ENCODE measurements around the gene TBCD. TPM values are rescaled to one million over a fixed set of nuclear protein-coding genes. Genes with fewer than 3 reads are reported as not detected.

Gene TBCD
- total and polyA plus RNA-seq, 9 of the 15 experiments (the other 6 are each of a cell fraction or from before 2014, with no cell fraction given) = 8.9 to 98.5 (median 28.0) TPM

DNA sequence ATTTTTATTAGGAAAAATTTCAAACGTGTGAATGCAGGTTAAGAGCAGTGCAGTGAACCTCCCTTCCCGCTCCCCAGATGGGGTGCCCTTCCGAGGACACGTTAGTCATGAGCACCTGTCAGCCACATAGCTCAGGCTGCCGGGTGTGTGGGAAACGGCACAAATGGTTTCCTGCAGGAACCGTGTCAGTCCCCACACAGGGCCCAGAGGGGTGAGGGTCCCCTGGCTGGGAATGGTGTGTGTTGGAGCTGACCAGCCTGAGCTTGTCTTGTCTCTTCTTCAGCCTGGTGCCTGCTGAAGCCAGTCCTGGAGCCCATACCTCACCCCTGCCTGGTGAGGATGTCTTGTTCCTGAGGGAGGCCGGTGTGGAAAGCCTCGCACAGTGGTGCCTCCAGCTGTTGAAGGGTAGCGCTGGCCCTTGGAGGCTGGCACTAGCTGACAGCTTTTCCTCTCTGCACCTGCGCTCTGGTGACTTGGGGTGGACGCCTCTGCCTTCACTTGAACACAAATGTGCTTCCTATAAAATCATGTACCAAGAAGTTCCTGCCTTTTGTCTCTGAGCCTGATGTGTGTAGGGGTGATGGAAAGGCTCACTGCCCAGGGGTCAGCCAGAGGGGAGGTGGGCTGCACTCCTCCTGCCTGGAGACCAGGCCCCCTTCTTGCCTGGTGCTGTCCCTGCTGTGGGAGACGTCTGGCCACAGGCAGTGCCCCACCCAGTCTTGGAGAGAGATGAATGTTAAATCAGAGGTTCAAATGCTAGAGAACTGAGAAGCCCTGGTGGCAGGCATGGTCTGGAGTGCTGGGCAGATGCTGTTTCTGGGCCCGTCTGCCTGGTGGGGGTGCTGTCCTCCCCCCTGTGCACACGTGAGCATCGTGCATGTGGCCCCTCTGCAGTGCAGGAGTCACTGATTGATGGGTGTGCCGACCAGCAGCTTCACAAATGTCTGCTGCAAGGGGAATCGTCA, 190.6 kb downstream of the TBCD start:
- ChIA-PET POLR2A (interaction anchor here (0.9 kb wide), 1 partner anchor 284 kb away, joined by 5 read pairs; no protein-coding TSS in a partner anchor), CTCF (ENCODE audit: low intra/inter-chr PET ratio) (no interaction called here)
- Histone ChIP-seq H3K79me2 (ENCODE audit: control insufficient read depth, insufficient read depth, low read length) (no peaks in the 10 kb centered on the region), H3K9me1 (ENCODE audit: control insufficient read depth, insufficient read depth, low read length) (peaks cover 3% of the 10 kb centered on the region), H3K9ac (ENCODE audit: insufficient read depth in 1 of 2, low read depth in 2 of 2, low read length in 2 of 2) (no peak overlapping the region), H3K4me1 (replicated peaks in 1 of 2; ENCODE audit: control insufficient read depth in 2 of 2, insufficient read depth in 2 of 2, low read length in 2 of 2) (no peaks in the 10 kb centered on the region; a peak in 1 of 5 replicates), H3K9me3 (replicated peaks; ENCODE audit: control insufficient read depth, insufficient read depth, low read depth, low read length) (peaks cover 18% of the 10 kb centered on the region), H2AFZ (ENCODE audit: low read depth, low read length) (no peak overlapping the region), H3K4me2 (ENCODE audit: insufficient read depth, low read length) (no peak overlapping the region), H3K27ac (ENCODE audit: extremely low read depth, low read depth, low read length) (no peak overlapping the region), H3K4me3 (no peak overlapping the region), H4K20me1 (replicated peaks; ENCODE audit: control insufficient read depth, insufficient read depth, low read length) (no peaks in the 10 kb centered on the region), H3K36me3 (ENCODE audit: control insufficient read depth, insufficient read depth, low read length) (peaks cover 71% of the 10 kb centered on the region), H3K27me3 (ENCODE audit: control insufficient read depth in 2 of 2, insufficient read depth in 2 of 2, low read length in 2 of 2) (no peaks in the 10 kb centered on the region)
- no TSS peak for BruUV-seq (replicated peaks)
- TF ChIP-seq SREBF2 (CRISPR knock-in tag; IDR thresholded peaks at IDR 0.05) (no peak), ZBTB1 (CRISPR knock-in tag; IDR thresholded peaks at IDR 0.05; ENCODE audit: borderline replicate concordance, low read depth) (no peak), MCM3 (IDR thresholded peaks at IDR 0.05) (no peak), ZNF174 (CRISPR knock-in tag; IDR thresholded peaks at IDR 0.05) (no peak), TAF7 (tag; IDR thresholded peaks at IDR 0.05) (no peak)
- FAIRE-seq (no peak), DNase-seq (ENCODE audit: extremely low read depth in 1 of 4, low spot score in 3 of 4) (no peak), ATAC-seq (no peak)
- intact Hi-C loops (cut with micrococcal nuclease) (no loop called here), in situ Hi-C loops (cut with MboI) (no loop called here)
- WGBS (ENCODE audit: insufficient coverage, low coverage, missing lambda C conversion rate) = 89% methylated on average over 16 of the region's 18 CpGs

DNA sequence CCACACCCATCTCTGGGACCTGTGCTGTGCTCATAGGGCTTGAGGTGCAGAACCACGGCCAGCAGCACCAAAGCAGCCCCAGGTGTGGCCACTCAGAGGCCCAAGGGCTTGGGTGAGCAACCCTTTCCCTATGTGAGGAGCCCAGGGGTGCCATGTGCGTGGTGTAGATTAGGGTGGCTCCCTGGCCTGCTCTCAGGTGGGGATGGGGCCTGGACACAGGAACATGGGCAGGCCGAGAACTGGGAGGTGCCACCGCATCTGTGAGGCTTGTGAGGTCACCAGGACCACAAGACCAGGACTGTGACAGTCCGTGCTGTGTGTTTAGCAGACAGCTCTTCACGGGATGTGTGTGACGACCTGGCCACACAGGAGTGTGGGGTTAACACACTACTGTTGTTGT, 191.5 kb downstream of the TBCD start:
- Histone ChIP-seq H3K27ac (ENCODE audit: extremely low read depth, low read depth, low read length) (no peak overlapping the region), H3K9me1 (ENCODE audit: control insufficient read depth, insufficient read depth, low read length) (peaks cover 3% of the 10 kb centered on the region), H2AFZ (ENCODE audit: low read depth, low read length) (no peak overlapping the region), H3K4me1 (replicated peaks in 1 of 2; ENCODE audit: control insufficient read depth in 2 of 2, insufficient read depth in 2 of 2, low read length in 2 of 2) (peaks cover 0 to 3% of the 10 kb centered on the region in 2 experiments; a peak in 1 of 5 replicates), H3K4me3 (no peak overlapping the region), H3K27me3 (ENCODE audit: control insufficient read depth in 2 of 2, insufficient read depth in 2 of 2, low read length in 2 of 2) (no peaks in the 10 kb centered on the region), H3K9me3 (replicated peaks; ENCODE audit: control insufficient read depth, insufficient read depth, low read depth, low read length) (peaks cover 20% of the 10 kb centered on the region), H3K9ac (ENCODE audit: insufficient read depth in 1 of 2, low read depth in 2 of 2, low read length in 2 of 2) (no peak overlapping the region), H3K4me2 (ENCODE audit: insufficient read depth, low read length) (no peak overlapping the region), H3K79me2 (ENCODE audit: control insufficient read depth, insufficient read depth, low read length) (no peaks in the 10 kb centered on the region), H3K36me3 (ENCODE audit: control insufficient read depth, insufficient read depth, low read length) (peaks cover 62% of the 10 kb centered on the region), H4K20me1 (replicated peaks; ENCODE audit: control insufficient read depth, insufficient read depth, low read length) (no peaks in the 10 kb centered on the region)
- ATAC-seq = no peak
- TF ChIP-seq RBM22 (IDR thresholded peaks at IDR 0.05; ENCODE audit: low read depth, low read length, poor library complexity, severe bottlenecking) = peak; percentile 48
- TF ChIP-seq SNRNP70 (optimal IDR thresholded peaks at IDR 0.05; ENCODE audit: low read depth, low read length) = no peak
- TF ChIP-seq POLR2G (IDR thresholded peaks at IDR 0.05; ENCODE audit: low read depth, low read length) = peak; percentile 54; the same call in 1 of the 2 replicates
- TF ChIP-seq ZNF224 (CRISPR knock-in tag; IDR thresholded peaks at IDR 0.05) = no peak
- no TSS peak for BruUV-seq (replicated peaks)
- POLR2A ChIA-PET = no interaction called here
- WGBS (ENCODE audit: insufficient coverage, low coverage, missing lambda C conversion rate) = 99% methylated on average over 7 of the region's 7 CpGs
- no peak for DNase-seq (ENCODE audit: extremely low read depth in 1 of 4, low spot score in 3 of 4)
- CTCF ChIA-PET (ENCODE audit: low intra/inter-chr PET ratio) = no interaction called here
- intact Hi-C loops (cut with micrococcal nuclease) = no loop called here
- FAIRE-seq = no peak
- in situ Hi-C loops (cut with MboI) = no loop called here
